Measurements from ENCODE around the gene NAA60. TPM values are rescaled to one million over a fixed set of nuclear protein-coding genes. Genes with fewer than 3 reads are reported as not detected.

NAA60 gene
- total RNA-seq, 3 donors from 2014 or later: 25.4 to 25.9 (median 25.5) TPM

- Histone ChIP-seq H3K9me3 (no peaks in the 10 kb centered on the region), H3K27me3 (no peaks in the 10 kb centered on the region), H3K36me3 (peaks cover 4% of the 10 kb centered on the region), H3K4me1 (no peaks in the 10 kb centered on the region), H3K27ac (peak overlapping the region in 1 of 2 donors; percentile 19), H3K4me3 (no peak overlapping the region)
- no peak for TF ChIP-seq CTCF (IDR thresholded peaks at IDR 0.05)
- no peak for TF ChIP-seq POLR2A (IDR thresholded peaks at IDR 0.05)
- intact Hi-C loops (cut with DNase I; ENCODE audit: low total_unique reads): no loop called here
- DNase-seq (ENCODE audit: low spot score in 2 of 2): no peak
These were observed 44.3 kb downstream of the NAA60 start for GRCh38 chr16:3487521-3488410.

DNA sequence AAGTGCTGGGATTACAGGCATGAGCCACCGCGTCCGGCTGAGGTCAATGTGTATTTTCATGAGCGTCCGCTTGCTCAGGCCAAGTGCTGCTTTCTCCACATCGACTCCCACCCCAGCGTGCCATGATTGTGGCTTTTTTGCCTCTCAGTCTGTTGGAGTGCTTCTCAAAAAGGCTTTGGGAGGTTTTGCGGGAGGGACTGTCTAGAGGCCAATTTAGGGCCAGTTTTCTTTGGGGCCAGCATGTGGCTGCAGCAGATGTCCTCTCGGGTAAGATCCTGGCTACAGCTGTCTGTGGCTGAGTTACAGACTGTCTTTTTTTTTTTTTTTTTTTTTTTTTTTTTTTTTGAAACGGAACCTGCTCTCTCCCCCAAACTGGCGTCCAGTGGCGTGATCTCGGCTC is 45.3 kb downstream of the NAA60 start:
- intact Hi-C loops (cut with DNase I; ENCODE audit: low total_unique reads): no loop called here
- Histone ChIP-seq H3K27me3 (no peaks in the 10 kb centered on the region), H3K9me3 (no peaks in the 10 kb centered on the region), H3K4me1 (no peaks in the 10 kb centered on the region), H3K4me3 (no peak overlapping the region), H3K27ac (no peak overlapping the region), H3K36me3 (peaks cover 4% of the 10 kb centered on the region)
- no peak for DNase-seq (ENCODE audit: low spot score in 2 of 2)
- TF ChIP-seq CTCF (IDR thresholded peaks at IDR 0.05): no peak

- Histone ChIP-seq H3K36me3 (no peaks in the 10 kb centered on the region), H3K27me3 (no peaks in the 10 kb centered on the region), H3K4me1 (no peaks in the 10 kb centered on the region), H3K9me3 (no peaks in the 10 kb centered on the region), H3K27ac (no peak overlapping the region), H3K4me3 (no peak overlapping the region)
- intact Hi-C loops (cut with DNase I; ENCODE audit: low total_unique reads): no loop called here
- DNase-seq (ENCODE audit: low spot score in 2 of 2): no peak
- TF ChIP-seq CTCF (IDR thresholded peaks at IDR 0.05): no peak
- TF ChIP-seq POLR2A (IDR thresholded peaks at IDR 0.05): no peak
- no peak for TF ChIP-seq POLR2AphosphoS5 (IDR thresholded peaks at IDR 0.05)
These were observed 47.6 kb downstream of the NAA60 start for GRCh38 chr16:3490911-3491629.

DNA sequence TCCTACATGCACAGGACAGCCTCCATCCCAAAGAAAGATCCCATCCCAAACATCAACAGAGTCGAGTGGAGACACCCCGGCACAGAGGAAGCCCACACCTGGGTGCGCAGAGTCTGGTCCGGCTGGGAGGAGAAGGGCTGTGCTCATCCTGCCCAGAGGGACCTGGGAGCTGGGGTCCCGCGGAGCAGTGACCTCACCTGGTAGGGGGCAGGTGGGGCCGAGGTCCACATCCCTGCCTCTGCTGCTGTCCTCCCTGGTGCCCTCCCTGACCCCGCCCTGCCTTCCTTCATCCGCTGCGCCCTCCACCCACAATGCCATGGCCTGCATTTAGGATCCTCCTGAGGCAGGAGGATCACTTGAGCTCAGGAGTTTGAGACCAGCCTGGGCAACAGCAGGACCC is 48.9 kb downstream of the NAA60 start:
- H3K9me3 ChIP-seq: no peaks in the 10 kb centered on the region
- no peak overlapping the region for H3K4me3 ChIP-seq
- no peak for DNase-seq (ENCODE audit: low spot score in 2 of 2)
- H3K27me3 ChIP-seq: no peaks in the 10 kb centered on the region
- no peak for TF ChIP-seq CTCF (IDR thresholded peaks at IDR 0.05)
- TF ChIP-seq POLR2AphosphoS5 (IDR thresholded peaks at IDR 0.05): no peak
- no peak for TF ChIP-seq POLR2A (IDR thresholded peaks at IDR 0.05)
- no peaks in the 10 kb centered on the region for H3K36me3 ChIP-seq
- no peak overlapping the region for H3K27ac ChIP-seq
- no peaks in the 10 kb centered on the region for H3K4me1 ChIP-seq
- intact Hi-C loops (cut with DNase I; ENCODE audit: low total_unique reads): no loop called here

GRCh38 chr16:3494386-3494973 is 51.0 kb downstream of the NAA60 start:
- no peak overlapping the region for H3K27ac ChIP-seq
- no peak for TF ChIP-seq POLR2AphosphoS5 (IDR thresholded peaks at IDR 0.05)
- no peak for DNase-seq (ENCODE audit: low spot score in 2 of 2)
- no peaks in the 10 kb centered on the region for H3K27me3 ChIP-seq
- intact Hi-C loops (cut with DNase I; ENCODE audit: low total_unique reads): no loop called here
- no peak overlapping the region for H3K4me3 ChIP-seq
- no peaks in the 10 kb centered on the region for H3K36me3 ChIP-seq
- H3K4me1 ChIP-seq: no peaks in the 10 kb centered on the region
- no peaks in the 10 kb centered on the region for H3K9me3 ChIP-seq
